ENCODE measurements around the gene SH3BGRL3.
"Not testable (repeated sequence)": the region's sequence is repeated elsewhere in the genome, so short reads cannot be mapped to it uniquely, and the experiment has no call there.

The SH3BGRL3 gene

GRCh38 chr1:26296340-26297056 lies 16.6 kb downstream of the SH3BGRL3 start:
- Histone ChIP-seq H3K27me3 (ENCODE audit: control insufficient read depth, insufficient read depth, low read length) (no peaks in the 10 kb centered on the region), H3K9me3 (ENCODE audit: control insufficient read depth, insufficient read depth, low read length) (no peaks in the 10 kb centered on the region), H3K36me3 (ENCODE audit: control insufficient read depth, insufficient read depth, low read length) (peaks cover 10% of the 10 kb centered on the region), H3K4me3 (ENCODE audit: low read depth, low read length) (no peak overlapping the region), H3K4me1 (ENCODE audit: control insufficient read depth, insufficient read depth, low read length) (no peaks in the 10 kb centered on the region), H3K9ac (ENCODE audit: low read depth, low read length) (no peak overlapping the region)

DNA sequence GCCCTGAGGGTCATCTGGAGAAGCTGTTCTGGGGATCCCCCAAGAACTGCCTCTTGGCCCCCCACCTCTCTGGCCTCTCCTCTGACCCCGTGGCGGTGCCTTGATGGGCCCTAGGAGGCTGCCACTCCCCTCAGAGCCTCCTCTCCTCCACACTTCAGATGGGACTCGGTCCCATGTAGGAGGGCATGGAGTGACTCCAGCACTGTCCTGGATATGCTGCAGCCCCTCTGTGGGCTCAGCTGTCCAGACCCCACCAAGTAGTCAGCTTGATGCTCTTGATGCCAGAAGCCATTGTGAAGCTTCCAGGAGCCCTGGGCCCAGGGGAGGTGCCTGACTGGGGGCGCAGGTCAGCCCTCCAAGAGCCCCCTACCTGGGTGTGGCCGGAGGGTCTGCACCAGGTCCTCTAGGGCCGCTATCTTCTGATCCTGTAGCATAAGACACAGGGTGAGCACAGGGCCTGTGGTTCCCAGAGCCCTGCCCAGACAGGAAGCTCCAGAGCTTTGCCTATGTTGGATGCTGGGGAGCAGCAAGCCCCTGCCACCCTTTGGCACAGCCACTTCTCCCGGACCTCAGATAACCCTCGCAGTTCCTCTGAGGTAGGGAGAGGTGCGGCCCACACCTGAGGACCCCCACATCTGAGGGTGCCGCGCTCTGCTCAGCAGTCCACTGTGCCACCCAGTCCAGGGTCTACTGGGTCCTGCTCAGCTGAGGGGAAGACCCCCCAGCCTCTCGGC lies 17.3 kb downstream of the SH3BGRL3 start:
- H3K36me3 ChIP-seq (ENCODE audit: control insufficient read depth, insufficient read depth, low read length): peaks cover 10% of the 10 kb centered on the region
- no peaks in the 10 kb centered on the region for H3K9me3 ChIP-seq (ENCODE audit: control insufficient read depth, insufficient read depth, low read length)
- H3K27me3 ChIP-seq (ENCODE audit: control insufficient read depth, insufficient read depth, low read length): no peaks in the 10 kb centered on the region
- no peak overlapping the region for H3K4me3 ChIP-seq (ENCODE audit: low read depth, low read length)
- no peak overlapping the region for H3K9ac ChIP-seq (ENCODE audit: low read depth, low read length)
- H3K4me1 ChIP-seq (ENCODE audit: control insufficient read depth, insufficient read depth, low read length): no peaks in the 10 kb centered on the region

GRCh38 chr1:26297791-26298124 lies 17.9 kb downstream of the SH3BGRL3 start:
- Histone ChIP-seq H3K9me3 (ENCODE audit: control insufficient read depth, insufficient read depth, low read length) (no peaks in the 10 kb centered on the region), H3K4me1 (ENCODE audit: control insufficient read depth, insufficient read depth, low read length) (no peaks in the 10 kb centered on the region), H3K27me3 (ENCODE audit: control insufficient read depth, insufficient read depth, low read length) (no peaks in the 10 kb centered on the region), H3K4me3 (ENCODE audit: low read depth, low read length) (no peak overlapping the region), H3K36me3 (ENCODE audit: control insufficient read depth, insufficient read depth, low read length) (peaks cover 10% of the 10 kb centered on the region), H3K9ac (ENCODE audit: low read depth, low read length) (no peak overlapping the region)

GRCh38 chr1:26300578-26301275 lies 20.8 kb downstream of the SH3BGRL3 start:
- Histone ChIP-seq H3K9ac (ENCODE audit: low read depth, low read length) (no peak overlapping the region), H3K4me3 (ENCODE audit: low read depth, low read length) (no peak overlapping the region), H3K4me1 (ENCODE audit: control insufficient read depth, insufficient read depth, low read length) (no peaks in the 10 kb centered on the region), H3K36me3 (ENCODE audit: control insufficient read depth, insufficient read depth, low read length) (peaks cover 7% of the 10 kb centered on the region), H3K27me3 (ENCODE audit: control insufficient read depth, insufficient read depth, low read length) (no peaks in the 10 kb centered on the region), H3K9me3 (ENCODE audit: control insufficient read depth, insufficient read depth, low read length) (no peaks in the 10 kb centered on the region)

- H3K9me3 ChIP-seq (ENCODE audit: control insufficient read depth, insufficient read depth, low read length): no peaks in the 10 kb centered on the region
- H3K27me3 ChIP-seq (ENCODE audit: control insufficient read depth, insufficient read depth, low read length): no peaks in the 10 kb centered on the region
- H3K36me3 ChIP-seq (ENCODE audit: control insufficient read depth, insufficient read depth, low read length): peaks cover 4% of the 10 kb centered on the region
- H3K4me3 ChIP-seq (ENCODE audit: low read depth, low read length): no peak overlapping the region
- peaks cover 6% of the 10 kb centered on the region for H3K4me1 ChIP-seq (ENCODE audit: control insufficient read depth, insufficient read depth, low read length)
- H3K9ac ChIP-seq (ENCODE audit: low read depth, low read length): no peak overlapping the region
Measured at GRCh38 chr1:26302733-26303405, 23.0 kb downstream of the SH3BGRL3 start.

DNA sequence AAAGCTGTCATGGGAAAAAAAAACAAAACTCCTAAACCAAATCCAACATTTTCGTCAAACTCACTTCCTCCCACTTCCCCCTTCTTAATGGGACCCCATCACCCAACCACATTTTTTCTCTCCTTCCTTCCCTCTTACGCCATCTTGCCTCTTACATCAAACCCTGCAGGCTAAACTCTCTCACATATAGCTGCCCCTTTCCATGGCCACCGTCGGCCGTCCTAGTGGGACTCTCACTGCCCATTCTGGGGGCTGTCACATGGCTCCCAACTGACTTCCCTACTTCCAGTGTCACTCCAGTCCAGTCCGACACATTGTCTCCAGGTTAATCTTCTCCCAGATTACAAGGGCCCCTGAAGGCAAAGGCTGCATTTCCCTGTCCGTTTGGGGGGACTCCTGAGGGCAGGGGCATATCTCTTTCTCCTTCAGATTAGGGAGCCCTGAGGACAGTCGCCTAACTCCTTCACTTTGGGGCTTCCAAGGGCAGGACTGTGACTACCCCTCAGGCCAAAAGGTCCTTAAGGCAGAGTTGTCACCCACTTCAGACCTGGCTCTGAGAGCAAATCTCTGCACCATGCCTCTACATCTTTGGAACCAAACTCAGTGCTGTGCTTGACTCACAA lies 25.9 kb downstream of the SH3BGRL3 start:
- Histone ChIP-seq H3K36me3 (ENCODE audit: control insufficient read depth, insufficient read depth, low read length) (no peaks in the 10 kb centered on the region), H3K27me3 (ENCODE audit: control insufficient read depth, insufficient read depth, low read length) (no peaks in the 10 kb centered on the region), H3K9ac (ENCODE audit: low read depth, low read length) (peak overlapping the region; percentile 41), H3K9me3 (ENCODE audit: control insufficient read depth, insufficient read depth, low read length) (no peaks in the 10 kb centered on the region), H3K4me1 (ENCODE audit: control insufficient read depth, insufficient read depth, low read length) (peaks cover 6% of the 10 kb centered on the region), H3K4me3 (ENCODE audit: low read depth, low read length) (peak overlapping the region; percentile 96)

GRCh38 chr1:26306290-26307229 lies 26.7 kb downstream of the SH3BGRL3 start, which contains the start of gene UBXN11:
UBXN11 (minus strand) TSS chr1:26306636; CDS start chr1:26302883, 3,753 bp downstream.
- Histone ChIP-seq H3K4me1 (ENCODE audit: control insufficient read depth, insufficient read depth, low read length) (peaks cover 6% of the 10 kb centered on the region), H3K9ac (ENCODE audit: low read depth, low read length) (peak within 1 kb of the TSS; percentile 66), H3K27me3 (ENCODE audit: control insufficient read depth, insufficient read depth, low read length) (no peaks in the 10 kb centered on the region), H3K9me3 (ENCODE audit: control insufficient read depth, insufficient read depth, low read length) (no peaks in the 10 kb centered on the region), H3K4me3 (ENCODE audit: low read depth, low read length) (peak within 1 kb of the TSS; percentile 96), H3K36me3 (ENCODE audit: control insufficient read depth, insufficient read depth, low read length) (no peaks in the 10 kb centered on the region)

DNA sequence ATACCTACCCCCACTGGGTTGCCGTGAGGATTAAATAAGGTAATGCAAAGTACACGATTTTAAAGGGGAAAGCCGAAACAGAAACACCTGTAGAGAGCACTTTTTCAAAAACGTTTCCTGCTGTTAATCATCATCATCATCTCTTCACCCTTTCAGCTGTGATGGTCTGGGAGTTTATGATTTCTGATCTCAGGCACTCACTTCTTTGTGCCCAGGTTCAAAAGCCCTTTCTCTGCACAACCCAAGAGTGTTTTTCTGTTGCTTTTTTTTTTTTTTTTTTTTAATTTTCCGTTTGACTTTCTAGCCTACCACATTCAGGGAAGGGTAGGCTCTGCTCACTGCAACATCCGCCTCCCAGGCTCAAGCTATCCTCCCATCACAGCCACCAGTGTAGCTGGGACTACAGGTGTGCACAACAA lies 27.5 kb downstream of the SH3BGRL3 start:
- Histone ChIP-seq H3K9me3 (ENCODE audit: control insufficient read depth, insufficient read depth, low read length) (no peaks in the 10 kb centered on the region), H3K27me3 (ENCODE audit: control insufficient read depth, insufficient read depth, low read length) (no peaks in the 10 kb centered on the region), H3K4me3 (ENCODE audit: low read depth, low read length) (peak overlapping the region; percentile 65), H3K4me1 (ENCODE audit: control insufficient read depth, insufficient read depth, low read length) (peaks cover 6% of the 10 kb centered on the region), H3K36me3 (ENCODE audit: control insufficient read depth, insufficient read depth, low read length) (no peaks in the 10 kb centered on the region), H3K9ac (ENCODE audit: low read depth, low read length) (no peak overlapping the region)

GRCh38 chr1:26307966-26308899 lies 28.3 kb downstream of the SH3BGRL3 start:
- not testable (repeated sequence) for H3K9ac ChIP-seq (ENCODE audit: low read depth, low read length); H3K27me3 ChIP-seq (ENCODE audit: control insufficient read depth, insufficient read depth, low read length); H3K36me3 ChIP-seq (ENCODE audit: control insufficient read depth, insufficient read depth, low read length); H3K9me3 ChIP-seq (ENCODE audit: control insufficient read depth, insufficient read depth, low read length); H3K4me1 ChIP-seq (ENCODE audit: control insufficient read depth, insufficient read depth, low read length); H3K4me3 ChIP-seq (ENCODE audit: low read depth, low read length)

GRCh38 chr1:26314501-26314900 lies 34.6 kb downstream of the SH3BGRL3 start:
- H3K4me3 ChIP-seq (ENCODE audit: low read depth, low read length): no peak overlapping the region
- H3K4me1 ChIP-seq (ENCODE audit: control insufficient read depth, insufficient read depth, low read length): peaks cover 8% of the 10 kb centered on the region
- H3K27me3 ChIP-seq (ENCODE audit: control insufficient read depth, insufficient read depth, low read length): no peaks in the 10 kb centered on the region
- no peaks in the 10 kb centered on the region for H3K9me3 ChIP-seq (ENCODE audit: control insufficient read depth, insufficient read depth, low read length)
- H3K36me3 ChIP-seq (ENCODE audit: control insufficient read depth, insufficient read depth, low read length): no peaks in the 10 kb centered on the region
- H3K9ac ChIP-seq (ENCODE audit: low read depth, low read length): no peak overlapping the region
